ENCODE results near the gene TCIRG1.

The TCIRG1 gene

GRCh38 chr11:68016161-68016903, 22.5 kb upstream of the TCIRG1 start:
- no peak for DNase-seq
- no peak for TF ChIP-seq EZH2phosphoT487 (IDR thresholded peaks at IDR 0.05; ENCODE audit: low read length)
- no peak for TF ChIP-seq EZH2 (optimal IDR thresholded peaks at IDR 0.05; ENCODE audit: low read depth, low read length)
- H2AFZ ChIP-seq (ENCODE audit: low read length) = no peak overlapping the region
- no peak overlapping the region for H3K4me2 ChIP-seq (ENCODE audit: low read depth, low read length)
- no peaks in the 10 kb centered on the region for H4K20me1 ChIP-seq (ENCODE audit: insufficient read depth, low read length)
- peaks cover 8% of the 10 kb centered on the region; the same call in 1 of the 2 replicates for H3F3A ChIP-seq (ENCODE audit: insufficient read depth, low read length)
- no peaks in the 10 kb centered on the region for H3K79me2 ChIP-seq (ENCODE audit: low read length)
- H3K9me2 ChIP-seq (replicated peaks; ENCODE audit: insufficient read depth, low read length) = no peaks in the 10 kb centered on the region
- H3K27me3 ChIP-seq (replicated peaks; ENCODE audit: insufficient read depth, low read length) = no peaks in the 10 kb centered on the region
- H3K27ac ChIP-seq (ENCODE audit: low read length) = no peak overlapping the region
- H3K36me3 ChIP-seq (replicated peaks; ENCODE audit: insufficient read depth, low read length) = no peaks in the 10 kb centered on the region
- peaks cover 31% of the 10 kb centered on the region for H3K4me1 ChIP-seq (ENCODE audit: low read length)
- no peak overlapping the region for H3K9ac ChIP-seq (ENCODE audit: low read length)
- H3K9me3 ChIP-seq (replicated peaks; ENCODE audit: insufficient read depth, low read length) = no peaks in the 10 kb centered on the region
- H3K4me3 ChIP-seq (ENCODE audit: low read length) = no peak overlapping the region

GRCh38 chr11:68016904-68017817, 21.7 kb upstream of the TCIRG1 start:
- TF ChIP-seq EZH2 (optimal IDR thresholded peaks at IDR 0.05; ENCODE audit: low read depth, low read length) = no peak
- TF ChIP-seq EZH2phosphoT487 (IDR thresholded peaks at IDR 0.05; ENCODE audit: low read length) = no peak
- no peak for TF ChIP-seq CTCF (IDR thresholded peaks at IDR 0.05; ENCODE audit: low read length)
- Histone ChIP-seq H3K9me3 (replicated peaks; ENCODE audit: insufficient read depth, low read length) (no peaks in the 10 kb centered on the region), H3K4me2 (ENCODE audit: low read depth, low read length) (no peak overlapping the region), H3K27ac (ENCODE audit: low read length) (no peak overlapping the region), H3K4me1 (ENCODE audit: low read length) (peaks cover 29% of the 10 kb centered on the region), H3K27me3 (replicated peaks; ENCODE audit: insufficient read depth, low read length) (no peaks in the 10 kb centered on the region), H3K36me3 (replicated peaks; ENCODE audit: insufficient read depth, low read length) (no peaks in the 10 kb centered on the region), H2AFZ (ENCODE audit: low read length) (no peak overlapping the region), H3K9ac (ENCODE audit: low read length) (no peak overlapping the region), H4K20me1 (ENCODE audit: insufficient read depth, low read length) (no peaks in the 10 kb centered on the region), H3K4me3 (ENCODE audit: low read length) (no peak overlapping the region), H3F3A (ENCODE audit: insufficient read depth, low read length) (peaks cover 8% of the 10 kb centered on the region; the same call in 1 of the 2 replicates), H3K9me2 (replicated peaks; ENCODE audit: insufficient read depth, low read length) (no peaks in the 10 kb centered on the region), H3K79me2 (ENCODE audit: low read length) (no peaks in the 10 kb centered on the region)
- DNase-seq = no peak

- Histone ChIP-seq H2AFZ (ENCODE audit: low read length) (no peak overlapping the region), H3K36me3 (replicated peaks; ENCODE audit: insufficient read depth, low read length) (no peaks in the 10 kb centered on the region), H3K4me1 (ENCODE audit: low read length) (peaks cover 20% of the 10 kb centered on the region), H3K4me2 (ENCODE audit: low read depth, low read length) (no peak overlapping the region), H3K9me2 (replicated peaks; ENCODE audit: insufficient read depth, low read length) (no peaks in the 10 kb centered on the region), H3F3A (ENCODE audit: insufficient read depth, low read length) (peaks cover 8% of the 10 kb centered on the region; the same call in 1 of the 2 replicates), H3K4me3 (ENCODE audit: low read length) (no peak overlapping the region), H3K27ac (ENCODE audit: low read length) (no peak overlapping the region), H4K20me1 (ENCODE audit: insufficient read depth, low read length) (no peaks in the 10 kb centered on the region), H3K27me3 (replicated peaks; ENCODE audit: insufficient read depth, low read length) (no peaks in the 10 kb centered on the region), H3K79me2 (ENCODE audit: low read length) (no peaks in the 10 kb centered on the region), H3K9ac (ENCODE audit: low read length) (no peak overlapping the region), H3K9me3 (replicated peaks; ENCODE audit: insufficient read depth, low read length) (no peaks in the 10 kb centered on the region)
- TF ChIP-seq EZH2 (optimal IDR thresholded peaks at IDR 0.05; ENCODE audit: low read depth, low read length) = no peak
- no peak for TF ChIP-seq CTCF (IDR thresholded peaks at IDR 0.05; ENCODE audit: low read length)
- no peak for TF ChIP-seq EZH2phosphoT487 (IDR thresholded peaks at IDR 0.05; ENCODE audit: low read length)
- no peak for DNase-seq
These were observed 20.7 kb upstream of the TCIRG1 start for GRCh38 chr11:68017980-68018729.
